ENCODE data around the gene POLR3B.
A peak's percentile ranks its signal among the peaks of the same experiment; 100 is the strongest.
"Not testable (repeated sequence)": the region's sequence is repeated elsewhere in the genome, so short reads cannot be mapped to it uniquely, and the experiment has no call there.

POLR3B gene

GRCh38 chr12:106348411-106348810 is 9.1 kb upstream of the POLR3B start:
- no peak overlapping the region for H3K4me3 ChIP-seq (ENCODE audit: low read length)
- no peak overlapping the region for H3K9ac ChIP-seq (ENCODE audit: low read length)
- H3K4me1 ChIP-seq (ENCODE audit: control insufficient read depth, insufficient read depth, low read length), result peaks cover under 1% of the 10 kb centered on the region
- H3K36me3 ChIP-seq (ENCODE audit: control insufficient read depth, insufficient read depth, low read length), result no peaks in the 10 kb centered on the region
- H3K27me3 ChIP-seq (ENCODE audit: control insufficient read depth, insufficient read depth, low read length), result no peaks in the 10 kb centered on the region
- H3K9me3 ChIP-seq (ENCODE audit: control insufficient read depth, low read length), result no peaks in the 10 kb centered on the region

- Histone ChIP-seq H3K36me3 (ENCODE audit: control insufficient read depth, insufficient read depth, low read length) (no peaks in the 10 kb centered on the region), H3K27me3 (ENCODE audit: control insufficient read depth, insufficient read depth, low read length) (no peaks in the 10 kb centered on the region), H3K4me3 (ENCODE audit: low read length) (no peak overlapping the region), H3K9ac (ENCODE audit: low read length) (no peak overlapping the region), H3K9me3 (ENCODE audit: control insufficient read depth, low read length) (no peaks in the 10 kb centered on the region), H3K4me1 (ENCODE audit: control insufficient read depth, insufficient read depth, low read length) (no peaks in the 10 kb centered on the region)
Measured at GRCh38 chr12:106353175-106353574, 4.4 kb upstream of the POLR3B start.

- peaks cover 22% of the 10 kb centered on the region for H3K4me1 ChIP-seq (ENCODE audit: control insufficient read depth, insufficient read depth, low read length)
- H3K27me3 ChIP-seq (ENCODE audit: control insufficient read depth, insufficient read depth, low read length), result no peaks in the 10 kb centered on the region
- H3K9ac ChIP-seq (ENCODE audit: low read length), result peak overlapping the region; percentile 75
- no peaks in the 10 kb centered on the region for H3K9me3 ChIP-seq (ENCODE audit: control insufficient read depth, low read length)
- no peaks in the 10 kb centered on the region for H3K36me3 ChIP-seq (ENCODE audit: control insufficient read depth, insufficient read depth, low read length)
- H3K4me3 ChIP-seq (ENCODE audit: low read length), result peak overlapping the region; percentile 98
Measured at GRCh38 chr12:106358396-106359241, 1.1 kb downstream of the POLR3B start.

- H3K9me3 ChIP-seq (ENCODE audit: control insufficient read depth, low read length), result no peaks in the 10 kb centered on the region
- H3K4me1 ChIP-seq (ENCODE audit: control insufficient read depth, insufficient read depth, low read length), result peaks cover 22% of the 10 kb centered on the region
- H3K4me3 ChIP-seq (ENCODE audit: low read length), result no peak overlapping the region
- H3K27me3 ChIP-seq (ENCODE audit: control insufficient read depth, insufficient read depth, low read length), result no peaks in the 10 kb centered on the region
- no peak overlapping the region for H3K9ac ChIP-seq (ENCODE audit: low read length)
- H3K36me3 ChIP-seq (ENCODE audit: control insufficient read depth, insufficient read depth, low read length), result no peaks in the 10 kb centered on the region
Measured at GRCh38 chr12:106359646-106360399, 2.3 kb downstream of the POLR3B start.

GRCh38 chr12:106360400-106360994 is 2.9 kb downstream of the POLR3B start:
- H3K27me3 ChIP-seq (ENCODE audit: control insufficient read depth, insufficient read depth, low read length), result no peaks in the 10 kb centered on the region
- H3K36me3 ChIP-seq (ENCODE audit: control insufficient read depth, insufficient read depth, low read length), result no peaks in the 10 kb centered on the region
- H3K9ac ChIP-seq (ENCODE audit: low read length), result no peak overlapping the region
- no peak overlapping the region for H3K4me3 ChIP-seq (ENCODE audit: low read length)
- no peaks in the 10 kb centered on the region for H3K9me3 ChIP-seq (ENCODE audit: control insufficient read depth, low read length)
- H3K4me1 ChIP-seq (ENCODE audit: control insufficient read depth, insufficient read depth, low read length), result peaks cover 22% of the 10 kb centered on the region

GRCh38 chr12:106362971-106363370 is 5.4 kb downstream of the POLR3B start:
- Histone ChIP-seq H3K36me3 (ENCODE audit: control insufficient read depth, insufficient read depth, low read length) (no peaks in the 10 kb centered on the region), H3K27me3 (ENCODE audit: control insufficient read depth, insufficient read depth, low read length) (no peaks in the 10 kb centered on the region), H3K9me3 (ENCODE audit: control insufficient read depth, low read length) (no peaks in the 10 kb centered on the region), H3K4me1 (ENCODE audit: control insufficient read depth, insufficient read depth, low read length) (peaks cover 22% of the 10 kb centered on the region), H3K4me3 (ENCODE audit: low read length) (no peak overlapping the region), H3K9ac (ENCODE audit: low read length) (no peak overlapping the region)

- Histone ChIP-seq H3K9me3 (ENCODE audit: control insufficient read depth, low read length) (no peaks in the 10 kb centered on the region), H3K27me3 (ENCODE audit: control insufficient read depth, insufficient read depth, low read length) (no peaks in the 10 kb centered on the region), H3K9ac (ENCODE audit: low read length) (no peak overlapping the region), H3K4me1 (ENCODE audit: control insufficient read depth, insufficient read depth, low read length) (peaks cover 15% of the 10 kb centered on the region), H3K36me3 (ENCODE audit: control insufficient read depth, insufficient read depth, low read length) (no peaks in the 10 kb centered on the region), H3K4me3 (ENCODE audit: low read length) (no peak overlapping the region)
Measured at GRCh38 chr12:106364261-106364660, 6.7 kb downstream of the POLR3B start.

GRCh38 chr12:106369624-106370346 is 12.2 kb downstream of the POLR3B start:
- Histone ChIP-seq H3K4me1 (ENCODE audit: control insufficient read depth, insufficient read depth, low read length) (no peaks in the 10 kb centered on the region), H3K27me3 (ENCODE audit: control insufficient read depth, insufficient read depth, low read length) (no peaks in the 10 kb centered on the region), H3K9ac (ENCODE audit: low read length) (no peak overlapping the region), H3K4me3 (ENCODE audit: low read length) (no peak overlapping the region), H3K36me3 (ENCODE audit: control insufficient read depth, insufficient read depth, low read length) (no peaks in the 10 kb centered on the region), H3K9me3 (ENCODE audit: control insufficient read depth, low read length) (no peaks in the 10 kb centered on the region)

GRCh38 chr12:106378788-106379187 is 21.2 kb downstream of the POLR3B start:
- Histone ChIP-seq H3K4me1 (ENCODE audit: control insufficient read depth, insufficient read depth, low read length) (no peaks in the 10 kb centered on the region), H3K4me3 (ENCODE audit: low read length) (no peak overlapping the region), H3K9me3 (ENCODE audit: control insufficient read depth, low read length) (no peaks in the 10 kb centered on the region), H3K27me3 (ENCODE audit: control insufficient read depth, insufficient read depth, low read length) (no peaks in the 10 kb centered on the region), H3K36me3 (ENCODE audit: control insufficient read depth, insufficient read depth, low read length) (no peaks in the 10 kb centered on the region), H3K9ac (ENCODE audit: low read length) (no peak overlapping the region)

- Histone ChIP-seq H3K4me3 (ENCODE audit: low read length) (no peak overlapping the region), H3K27me3 (ENCODE audit: control insufficient read depth, insufficient read depth, low read length) (no peaks in the 10 kb centered on the region), H3K9me3 (ENCODE audit: control insufficient read depth, low read length) (no peaks in the 10 kb centered on the region), H3K36me3 (ENCODE audit: control insufficient read depth, insufficient read depth, low read length) (no peaks in the 10 kb centered on the region), H3K9ac (ENCODE audit: low read length) (no peak overlapping the region), H3K4me1 (ENCODE audit: control insufficient read depth, insufficient read depth, low read length) (no peaks in the 10 kb centered on the region)
Measured at GRCh38 chr12:106380954-106381353, 23.4 kb downstream of the POLR3B start.

- H3K9ac ChIP-seq (ENCODE audit: low read length); H3K9me3 ChIP-seq (ENCODE audit: control insufficient read depth, low read length); H3K4me3 ChIP-seq (ENCODE audit: low read length); H3K27me3 ChIP-seq (ENCODE audit: control insufficient read depth, insufficient read depth, low read length); H3K36me3 ChIP-seq (ENCODE audit: control insufficient read depth, insufficient read depth, low read length); H3K4me1 ChIP-seq (ENCODE audit: control insufficient read depth, insufficient read depth, low read length): not testable (repeated sequence)
Measured at GRCh38 chr12:106381866-106382265, 24.3 kb downstream of the POLR3B start.
